HCT116 (cell line): ENCODE measurements around the gene KIF13A. TPM values are rescaled to one million over a fixed set of nuclear protein-coding genes. Genes with fewer than 3 reads are reported as not detected.

Source experiments
- ATAC-seq: fragments of 200-7000 bp; cut with Tn5 transposase; 2 replicates; pipeline ENCODE4 v1.9.1; 2020; ENCODE audit warnings: mild to moderate bottlenecking, moderate library complexity
- BruUV-seq: library from RNA; stranded (reverse); fragments of 400-500 nt; replicated peaks from 2 replicates; lab custom pipeline; 2021; lab: Mats Ljungman, UMichigan
- CTCF ChIA-PET: fragments of 300-600 bp; sonication (Branson Sonifier 250); formaldehyde crosslinking; loops from one replicate; lab custom pipeline; 2021; ENCODE audit warnings: antibody characterized with exemption; lab: Charles Lee
- POLR2A ChIA-PET: fragments of 300-600, 350-600 bp; sonication (Branson Sonifier 250); formaldehyde crosslinking; loops from one replicate; lab custom pipeline; 2021; ENCODE audit warnings: antibody characterized with exemption; lab: Charles Lee
- RAD21 ChIA-PET, 2 experiments: fragments of 300-600 bp; sonication (Branson Sonifier 250); formaldehyde crosslinking; loops; one replicate each; lab custom pipeline; 2023; ENCODE audit warnings: low total read pairs in 2 of 2; ENCODE audit not compliant: uncharacterized antibody in 2 of 2, unreplicated experiment in 2 of 2, low non-redundant PET in 1 of 2; lab: Charles Lee
- DNase-seq: peaks from one replicate; pipeline ENCODE4 v3.0.0-alpha.2; 2010; ENCODE audit warnings: low read depth, low spot score
- H2AFZ ChIP-seq: fragments of 200-600 bp; shearing (Covaris generic), sonication (generic); 2 replicates; pipeline ENCODE4 v1.6.1; 2017; ENCODE audit warnings: low read depth, mixed run types, mixed read lengths, antibody characterized with exemption, low read length; ENCODE audit not compliant: poor library complexity, severe bottlenecking
- H3K27ac ChIP-seq: 2 replicates; pipeline ENCODE4 v1.5.1; 2012; ENCODE audit warnings: low read depth, low read length
- H3K27me3 ChIP-seq: fragments of 200-600 bp; sonication (generic); 2 replicates; pipeline ENCODE4 v1.6.1; 2016; ENCODE audit warnings: mixed run types, low read length, mixed read lengths; ENCODE audit not compliant: insufficient read depth
- H3K36me3 ChIP-seq, 2 experiments: fragments of 200-500 bp in 1 of 2; fragments of 200-600 bp in 1 of 2; sonication (Bioruptor generic) in 1 of 2; sonication (generic) in 1 of 2; 2 replicates each; pipeline versions ENCODE4 v1.5.1 to v1.6.1; 2014 to 2016; ENCODE audit warnings: low read length in 2 of 2, inconsistent platforms in 1 of 2, mixed read lengths in 1 of 2, mixed run types in 1 of 2; ENCODE audit not compliant: insufficient read depth in 2 of 2, control insufficient read depth in 1 of 2
- H3K4me1 ChIP-seq, 2 experiments: fragments of 200-600 bp in 1 of 2; sonication (generic) in 1 of 2; 2 replicates each; pipeline versions ENCODE4 v1.5.1 to v1.6.1; 2012 to 2017; ENCODE audit warnings: low read length in 2 of 2, inconsistent platforms in 1 of 2, mild to moderate bottlenecking in 1 of 2, mixed read lengths in 1 of 2, mixed run types in 1 of 2, moderate library complexity in 1 of 2; ENCODE audit not compliant: insufficient read depth in 2 of 2, control insufficient read depth in 1 of 2
- H3K4me2 ChIP-seq: fragments of 200-600 bp; sonication (generic); 2 replicates; pipeline ENCODE4 v1.6.1; 2017; ENCODE audit warnings: mixed run types, low read length, mixed read lengths
- H3K4me3 ChIP-seq, 2 experiments: fragments of 200-600 bp in 1 of 2; sonication (generic) in 1 of 2; replicated peaks in 1 of 2; 2 replicates each; pipeline ENCODE4 v1.5.1; 2011 to 2016; ENCODE audit warnings: low read length in 2 of 2, control low read depth in 1 of 2, low read depth in 1 of 2, mild to moderate bottlenecking in 1 of 2, mixed read lengths in 1 of 2, mixed run types in 1 of 2
- H3K79me2 ChIP-seq: fragments of 200-600 bp; sonication (generic); 2 replicates; pipeline ENCODE4 v1.6.1; 2017; ENCODE audit warnings: mild to moderate bottlenecking, mixed run types, low read length, moderate library complexity, mixed read lengths; ENCODE audit not compliant: insufficient read depth
- H3K9ac ChIP-seq: fragments of 200-600 bp; sonication (generic); 2 replicates; pipeline ENCODE4 v1.6.1; 2016; ENCODE audit warnings: low read length, mixed read lengths
- H3K9me2 ChIP-seq: fragments of 200-600 bp; sonication (generic), shearing (Covaris generic); 2 replicates; pipeline ENCODE4 v1.6.1; 2017; ENCODE audit warnings: mixed run types, mild to moderate bottlenecking, moderate library complexity; ENCODE audit not compliant: insufficient read depth
- H3K9me3 ChIP-seq, 2 experiments: fragments of 200-500 bp in 1 of 2; fragments of 200-600 bp in 1 of 2; sonication (Bioruptor generic) in 1 of 2; sonication (generic) in 1 of 2; 2 replicates each; pipeline ENCODE4 v1.6.1; 2014 to 2017; ENCODE audit warnings: low read length in 2 of 2, mixed read lengths in 2 of 2, inconsistent platforms in 1 of 2, low read depth in 1 of 2, mild to moderate bottlenecking in 1 of 2, mixed run types in 1 of 2, moderate library complexity in 1 of 2; ENCODE audit not compliant: control insufficient read depth in 1 of 2, insufficient read depth in 1 of 2
- H4K20me1 ChIP-seq: fragments of 200-600 bp; sonication (generic), shearing (Covaris generic); 2 replicates; pipeline ENCODE4 v1.6.1; 2017; ENCODE audit warnings: mixed run types, mild to moderate bottlenecking, moderate library complexity; ENCODE audit not compliant: insufficient read depth
- CBX3 ChIP-seq: IDR thresholded peaks from 2 replicates; pipeline ENCODE4 v1.6.1; 2012; ENCODE audit warnings: low read depth
- CEBPB ChIP-seq: IDR thresholded peaks from 2 replicates; pipeline ENCODE4 v1.6.1; 2012; ENCODE audit warnings: low read depth
- CTCF ChIP-seq, 3 experiments: fragments of 200-600 bp in 1 of 3; sonication (generic) in 1 of 3; IDR thresholded peaks in 2 of 3; conservative IDR thresholded peaks in 1 of 3; 2 replicates each; pipeline ENCODE4 v1.5.1; 2012 to 2017; ENCODE audit warnings: low read depth in 2 of 3, low read length in 2 of 3, antibody characterized with exemption in 1 of 3, borderline replicate concordance in 1 of 3, control low read depth in 1 of 3, mild to moderate bottlenecking in 1 of 3, mixed read lengths in 1 of 3, mixed run types in 1 of 3, moderate library complexity in 1 of 3; ENCODE audit not compliant: insufficient read depth in 1 of 3
- ELF1 ChIP-seq: IDR thresholded peaks from 2 replicates; pipeline ENCODE4 v1.6.1; 2012; ENCODE audit warnings: low read depth, borderline replicate concordance
- EZH2 ChIP-seq: fragments of 200-600 bp; sonication (generic); IDR thresholded peaks from 2 replicates; pipeline ENCODE4 v1.6.1; 2017; ENCODE audit warnings: antibody characterized with exemption, mixed run types
- FOSL1 ChIP-seq: IDR thresholded peaks from 2 replicates; pipeline ENCODE4 v1.6.1; 2012; ENCODE audit warnings: low read depth
- JUND ChIP-seq: IDR thresholded peaks from 2 replicates; pipeline ENCODE4 v1.6.1; 2012
- POLR2A ChIP-seq: IDR thresholded peaks from 2 replicates; pipeline ENCODE4 v1.7.0; 2011; ENCODE audit warnings: borderline replicate concordance; ENCODE audit not compliant: insufficient read depth, insufficient read length; ENCODE audit errors: extremely low read depth
- RAD21 ChIP-seq: IDR thresholded peaks from 2 replicates; pipeline ENCODE4 v1.6.1; 2012; ENCODE audit warnings: low read depth, mild to moderate bottlenecking
- REST ChIP-seq: IDR thresholded peaks from 2 replicates; pipeline ENCODE4 v1.6.1; 2012; ENCODE audit warnings: low read depth
- SP1 ChIP-seq: IDR thresholded peaks from 2 replicates; pipeline ENCODE4 v1.6.1; 2012; ENCODE audit warnings: low read depth
- SRF ChIP-seq: IDR thresholded peaks from 2 replicates; pipeline ENCODE4 v1.6.1; 2012; ENCODE audit warnings: low read depth
- TCF7L2 ChIP-seq: IDR thresholded peaks from 2 replicates; pipeline ENCODE4 v1.7.0; 2011; ENCODE audit warnings: borderline replicate concordance, inconsistent platforms; ENCODE audit not compliant: insufficient read depth, insufficient read length; ENCODE audit errors: extremely low read depth
- YY1 ChIP-seq: IDR thresholded peaks from 2 replicates; pipeline ENCODE4 v1.6.1; 2011; ENCODE audit warnings: low read length, low read depth, moderate library complexity, mild to moderate bottlenecking; ENCODE audit not compliant: insufficient replicate concordance; ENCODE audit errors: extremely low read depth
- ZBTB33 ChIP-seq: IDR thresholded peaks from 2 replicates; pipeline ENCODE4 v1.6.1; 2011; ENCODE audit warnings: mild to moderate bottlenecking, low read length, moderate library complexity; ENCODE audit not compliant: insufficient replicate concordance; ENCODE audit errors: extremely low read depth
- ZFX ChIP-seq: fragments of 450-650 bp; IDR thresholded peaks from 2 replicates; pipeline ENCODE4 v1.6.1; 2017
- ZNF274 ChIP-seq: fragments of 200-500 bp; sonication (Bioruptor generic); IDR thresholded peaks from 2 replicates; pipeline ENCODE4 v1.6.1; 2014; ENCODE audit warnings: mild to moderate bottlenecking, low read depth, low read length, inconsistent platforms
- intact Hi-C: fragments of 100-400 bp; cut with micrococcal nuclease; formaldehyde crosslinking; loops from 2 replicates; pipeline ENCODE4 v1.10.0; 2022
- total RNA-seq: library from RNA; stranded (reverse); gene quantifications from one replicate; pipeline ENCODE4 v1.2.1, GENCODE V29; 2021; ENCODE audit not compliant: unreplicated experiment
- TF ChIP-seq, protein P1 (sequence below): IDR thresholded peaks from 2 replicates; pipeline ENCODE4 v1.6.1; 2012
- TF ChIP-seq, protein P2 (sequence below): IDR thresholded peaks from 2 replicates; pipeline ENCODE4 v1.6.1; 2012

The KIF13A gene
- total RNA-seq, 1 experiment from 2014 or later, result 23.1 TPM

DNA sequence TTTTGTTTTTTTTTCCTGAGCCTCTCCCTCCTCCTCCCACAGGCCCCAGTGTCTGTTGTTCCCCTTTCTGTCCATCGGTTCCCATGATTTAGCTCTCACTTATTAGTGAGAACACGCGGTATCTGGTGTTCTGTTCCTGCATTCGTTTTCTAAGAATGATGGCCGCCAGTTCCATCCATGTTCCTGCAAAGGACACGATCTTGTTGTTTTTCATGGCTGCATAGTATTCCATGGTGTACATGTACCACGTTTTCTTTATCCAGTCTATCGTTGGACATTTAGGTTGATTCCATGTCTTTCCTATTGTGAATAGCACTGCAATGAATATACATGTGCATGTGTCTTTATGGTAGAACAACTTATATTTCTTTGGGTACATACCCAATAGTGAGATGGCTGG, 175.1 kb downstream of the KIF13A start:
- Histone ChIP-seq H3K27ac (no peak overlapping the region), H3K36me3 (no peaks in the 10 kb centered on the region), H3K9ac (no peak overlapping the region), H2AFZ (no peak overlapping the region), H3K4me1 (peaks cover 2% of the 10 kb centered on the region in 2 experiments; a peak in 2 of 4 replicates), H3K9me2 (no peaks in the 10 kb centered on the region), H3K4me3 (no peak overlapping the region), H4K20me1 (no peaks in the 10 kb centered on the region), H3K4me2 (no peak overlapping the region), H3K79me2 (no peaks in the 10 kb centered on the region), H3K27me3 (no peaks in the 10 kb centered on the region), H3K9me3 (no peaks in the 10 kb centered on the region)
- no TSS peak for BruUV-seq
- ChIA-PET RAD21 (no interaction called here), POLR2A (no interaction called here), CTCF (no interaction called here)
- ATAC-seq (no peak), DNase-seq (no peak)
- TF ChIP-seq ZNF274 (no peak), CTCF (IDR thresholded peaks at IDR 0.05 in 2 of 3, conservative IDR thresholded peaks at IDR 0.05 in 1 of 3; ENCODE audit: borderline replicate concordance in 1 of 3, insufficient read depth in 1 of 3, low read depth in 2 of 3, low read length in 2 of 3) (no peak), POLR2A (no peak), FOSL1 (no peak), ZBTB33 (no peak), CBX3 (no peak), TCF7L2 (no peak), EZH2 (no peak), ZFX (no peak), ELF1 (no peak), JUND (no peak), SRF (no peak), RAD21 (no peak), SP1 (no peak), YY1 (no peak), REST (no peak), CEBPB (no peak)
- TF ChIP-seq, protein P1, sequence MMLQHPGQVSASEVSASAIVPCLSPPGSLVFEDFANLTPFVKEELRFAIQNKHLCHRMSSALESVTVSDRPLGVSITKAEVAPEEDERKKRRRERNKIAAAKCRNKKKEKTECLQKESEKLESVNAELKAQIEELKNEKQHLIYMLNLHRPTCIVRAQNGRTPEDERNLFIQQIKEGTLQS, result no peak
- TF ChIP-seq, protein P2, sequence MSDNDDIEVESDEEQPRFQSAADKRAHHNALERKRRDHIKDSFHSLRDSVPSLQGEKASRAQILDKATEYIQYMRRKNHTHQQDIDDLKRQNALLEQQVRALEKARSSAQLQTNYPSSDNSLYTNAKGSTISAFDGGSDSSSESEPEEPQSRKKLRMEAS, result no peak
- intact Hi-C loops, result no loop called here
